Activated CD4-positive, alpha-beta T cell treated with anti-CD3 and anti-CD28 coated beads for 36 hours (primary cell): ENCODE data around the gene RARRES2. TPM values are rescaled to one million over a fixed set of nuclear protein-coding genes. Genes with fewer than 3 reads are reported as not detected.
A peak's percentile ranks its signal among the peaks of the same experiment; 100 is the strongest.

Experiments used
- ATAC-seq: fragments of 200-7000 bp; cut with Tn5 transposase; one replicate; pipeline ENCODE4 v1.10.0; 2021; ENCODE audit warnings: mild to moderate bottlenecking, moderate library complexity
- CTCF ChIA-PET: fragments of 350-600 bp; sonication (Branson Sonifier 250); formaldehyde crosslinking; loops from one replicate; lab custom pipeline; 2021; ENCODE audit warnings: antibody characterized with exemption; lab: Charles Lee
- POLR2A ChIA-PET: fragments of 350-600 bp; sonication (Branson Sonifier 250); formaldehyde crosslinking; loops from one replicate; lab custom pipeline; 2021; ENCODE audit warnings: antibody characterized with exemption, inconsistent platforms; lab: Charles Lee
- DNase-seq: peaks from one replicate; pipeline ENCODE4 v3.0.0-alpha.2; 2020
- H3K27ac Mint-ChIP-seq: one replicate; pipeline ENCODE4 v1.8.0; 2021; ENCODE audit warnings: mixed read lengths
- H3K27me3 Mint-ChIP-seq: one replicate; pipeline ENCODE4 v1.8.0; 2021; ENCODE audit warnings: mixed read lengths
- H3K36me3 Mint-ChIP-seq: one replicate; pipeline ENCODE4 v1.8.0; 2021; ENCODE audit warnings: low read depth, mixed read lengths
- H3K4me1 Mint-ChIP-seq: one replicate; pipeline ENCODE4 v1.8.0; 2021; ENCODE audit warnings: mixed read lengths
- H3K4me3 Mint-ChIP-seq: one replicate; pipeline ENCODE4 v1.8.0; 2021; ENCODE audit warnings: mild to moderate bottlenecking, moderate library complexity, mixed read lengths
- H3K9me3 Mint-ChIP-seq: one replicate; pipeline ENCODE4 v1.8.0; 2021; ENCODE audit warnings: low read depth, mixed read lengths
- intact Hi-C, 2 experiments: fragments of 100-400 bp; cut with DNase I in 1 of 2; cut with micrococcal nuclease in 1 of 2; formaldehyde crosslinking; loops; one replicate each; pipeline versions ENCODE4 v1.14.2 to v1.15.1; 2022 to 2024; cut with DNase I, micrococcal nuclease
- total RNA-seq, 2 experiments: library from RNA; stranded (reverse); gene quantifications; one replicate each; pipeline ENCODE4 v1.2.3, GENCODE V29; 2021

RARRES2 gene
- total RNA-seq, 2 experiments from 2014 or later = not detected

- DNase-seq (no peak), ATAC-seq (no peak)
- intact Hi-C loops = no loop called here
- Mint-ChIP-seq H3K27ac (no peak overlapping the region), H3K4me3 (no peak overlapping the region), H3K4me1 (peaks cover 28% of the 10 kb centered on the region), H3K27me3 (no peaks in the 10 kb centered on the region), H3K36me3 (peaks cover 2% of the 10 kb centered on the region), H3K9me3 (no peaks in the 10 kb centered on the region)
- ChIA-PET CTCF (no interaction called here), POLR2A (no interaction called here)
Observed at GRCh38 chr7:150382123-150382843, 40.9 kb upstream of the RARRES2 start.

- intact Hi-C loops = no loop called here
- DNase-seq = no peak
- ChIA-PET CTCF (no interaction called here), POLR2A (no interaction called here)
- no peak for ATAC-seq
- Mint-ChIP-seq H3K27me3 (no peaks in the 10 kb centered on the region), H3K27ac (no peak overlapping the region), H3K9me3 (no peaks in the 10 kb centered on the region), H3K4me1 (peaks cover 33% of the 10 kb centered on the region), H3K4me3 (no peak overlapping the region), H3K36me3 (peaks cover 1% of the 10 kb centered on the region)
Observed at GRCh38 chr7:150381785-150382122, 40.3 kb upstream of the RARRES2 start.

GRCh38 chr7:150381096-150381495 lies 39.7 kb upstream of the RARRES2 start:
- Mint-ChIP-seq H3K27me3 (no peaks in the 10 kb centered on the region), H3K27ac (no peak overlapping the region), H3K9me3 (no peaks in the 10 kb centered on the region), H3K4me1 (peaks cover 39% of the 10 kb centered on the region), H3K4me3 (no peak overlapping the region), H3K36me3 (no peaks in the 10 kb centered on the region)
- intact Hi-C loops = no loop called here
- CTCF ChIA-PET = interaction anchor here (0.7 kb wide), 2 partner anchors 40 to 568 kb away, joined by 3 to 4 read pairs; no protein-coding TSS in a partner anchor
- DNase-seq = no peak
- no peak for ATAC-seq
- POLR2A ChIA-PET = no interaction called here

DNA sequence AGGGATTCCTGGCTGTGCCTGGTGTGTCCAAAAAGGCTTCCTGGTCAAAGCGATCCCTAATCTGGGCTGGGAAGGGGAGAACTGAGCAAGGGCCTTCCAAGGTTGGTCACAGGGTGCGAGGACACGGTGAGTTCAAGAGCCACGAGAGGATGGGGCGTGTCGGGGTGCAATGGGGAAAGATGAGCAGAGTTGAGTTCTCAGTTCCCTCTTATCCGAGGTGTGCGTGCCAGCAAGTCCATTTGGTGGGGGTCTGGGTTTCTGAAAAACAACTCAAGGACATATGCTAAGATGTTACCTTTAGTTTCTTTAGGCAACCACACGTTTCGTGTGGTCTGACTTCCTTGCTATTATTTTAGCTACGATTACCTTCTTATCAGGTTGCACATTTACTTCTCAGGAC lies 39.0 kb upstream of the RARRES2 start:
- peak overlapping the region; percentile 81 for H3K4me3 Mint-ChIP-seq
- H3K27ac Mint-ChIP-seq = no peak overlapping the region
- no peaks in the 10 kb centered on the region for H3K27me3 Mint-ChIP-seq
- H3K9me3 Mint-ChIP-seq = no peaks in the 10 kb centered on the region
- peaks cover 3% of the 10 kb centered on the region for H3K36me3 Mint-ChIP-seq
- DNase-seq (no peak), ATAC-seq (no peak)
- H3K4me1 Mint-ChIP-seq = peaks cover 45% of the 10 kb centered on the region
- intact Hi-C loops = no loop called here
- ChIA-PET CTCF (interaction anchor here (0.7 to 1.3 kb wide), 3 partner anchors 25 to 567 kb away, joined by 3 to 4 read pairs (median 4); a partner anchor contains a TSS), POLR2A (no interaction called here)

DNA sequence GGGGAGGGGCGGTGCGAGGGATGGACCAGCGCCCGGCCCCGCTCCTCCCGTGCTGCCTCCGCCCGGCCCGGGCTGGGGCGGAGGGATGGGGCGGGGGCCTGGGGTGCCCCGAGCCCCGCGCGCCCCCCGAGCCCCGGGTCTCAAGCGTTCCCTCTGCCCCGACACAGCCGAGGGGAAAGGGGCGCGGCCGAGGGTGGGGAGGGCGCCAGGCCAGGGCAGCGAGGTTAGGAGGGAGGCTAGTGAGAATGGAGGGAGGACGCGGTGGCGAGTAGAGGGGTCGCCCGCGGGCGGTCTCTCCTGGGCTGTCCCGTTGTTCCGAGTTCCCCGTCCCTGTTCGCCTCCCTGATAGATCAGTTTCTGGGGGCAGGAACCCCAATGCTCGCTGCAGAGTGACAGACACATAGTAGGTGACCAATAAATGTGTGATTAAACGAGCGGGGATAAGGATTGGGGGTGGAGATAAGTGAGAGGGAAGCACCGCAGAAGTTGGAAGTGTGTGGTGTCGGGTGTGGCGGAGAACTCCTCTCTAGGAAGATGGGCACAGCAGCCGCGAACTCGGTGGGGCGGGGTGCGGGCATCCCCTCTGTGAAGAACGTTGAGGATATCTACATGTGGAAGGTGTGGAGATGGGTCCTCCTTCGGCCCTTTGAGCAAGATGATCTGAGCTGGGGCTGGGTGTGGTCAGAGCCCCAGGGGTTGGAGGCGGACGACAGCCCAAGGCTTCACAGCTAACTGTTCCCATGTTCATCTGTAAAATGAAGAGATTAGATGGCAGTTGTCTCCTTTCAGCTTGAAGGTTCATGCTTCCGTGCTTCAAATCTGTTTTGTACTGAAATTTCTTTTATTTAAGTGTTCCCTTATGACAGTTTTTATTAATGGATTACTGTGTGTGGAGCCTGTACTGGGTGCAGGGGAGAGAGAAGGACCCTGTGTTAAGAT lies 38.3 kb upstream of the RARRES2 start:
- ChIA-PET CTCF (interaction anchor here (0.6 to 1.3 kb wide), 2 partner anchors 26 to 920 kb away, joined by 4 to 5 read pairs; a partner anchor contains a TSS), POLR2A (no interaction called here)
- Mint-ChIP-seq H3K27me3 (no peaks in the 10 kb centered on the region), H3K9me3 (no peaks in the 10 kb centered on the region), H3K36me3 (peaks cover 5% of the 10 kb centered on the region), H3K4me3 (peak overlapping the region; percentile 81), H3K27ac (peak overlapping the region; percentile 63), H3K4me1 (peaks cover 49% of the 10 kb centered on the region)
- ATAC-seq = no peak
- intact Hi-C loops = loop anchor here (1.0 to 10.0 kb wide), 15 partner anchors 10 to 1132 kb away; partner anchors contain the start of genes ACTR3C (in 2 of the 2), LRRC61 (in 2 of the 2), ABCF2 (in 1 of the 2) and ATP6V0E2 (in 1 of the 2)
- peak; percentile 44 for DNase-seq

DNA sequence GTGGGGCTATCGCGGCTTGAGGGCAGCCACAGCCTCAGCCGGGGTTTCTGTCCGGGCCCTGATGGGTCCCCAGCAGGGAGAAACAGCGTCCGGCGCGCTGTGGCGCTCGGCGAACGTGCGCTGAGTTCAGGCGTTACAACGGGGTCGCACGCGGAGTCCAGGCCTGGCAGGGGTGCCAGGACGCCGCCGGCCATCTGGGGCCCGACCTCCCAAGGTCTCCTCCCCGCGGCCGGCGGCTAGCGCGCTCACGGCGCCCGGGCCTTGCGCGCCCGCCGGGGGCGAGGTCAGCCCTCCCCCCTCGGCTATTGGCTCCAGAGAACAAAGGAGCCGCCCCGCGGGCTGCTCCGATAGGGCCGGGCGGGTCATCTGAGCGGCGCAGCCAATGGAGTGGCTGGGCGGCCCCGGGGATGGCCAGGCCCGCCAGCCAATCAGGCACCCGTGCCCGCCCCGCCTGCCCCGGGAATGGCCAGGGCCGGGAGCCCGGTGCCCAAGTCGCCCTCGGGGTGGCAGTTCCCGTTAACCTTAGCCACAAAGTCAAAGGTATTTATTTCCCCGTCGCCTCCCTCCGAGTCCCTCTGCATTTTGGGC lies 37.5 kb upstream of the RARRES2 start, which contains the start of gene ZNF775:
ZNF775 (plus strand) TSS at position 478 of the 588 bp plus-strand sequence. CDS start 9,141 bp downstream, outside the sequence.
- POLR2A ChIA-PET = no interaction called here
- H3K9me3 Mint-ChIP-seq = no peaks in the 10 kb centered on the region
- H3K36me3 Mint-ChIP-seq = peaks cover 5% of the 10 kb centered on the region
- H3K27me3 Mint-ChIP-seq = no peaks in the 10 kb centered on the region
- CTCF ChIA-PET = interaction anchor here (0.8 to 1.7 kb wide), 3 partner anchors 24 to 27 kb away, joined by 3 to 4 read pairs (median 3); a partner anchor contains a TSS
- H3K4me3 Mint-ChIP-seq = peak within 1 kb of the TSS; percentile 81
- peaks cover 53% of the 10 kb centered on the region for H3K4me1 Mint-ChIP-seq
- H3K27ac Mint-ChIP-seq = peak within 1 kb of the TSS; percentile 63
- DNase-seq (peak; percentile 96), ATAC-seq (peak; percentile 98)
- intact Hi-C loops = loop anchor here (1.0 to 10.0 kb wide), 15 partner anchors 10 to 1132 kb away; partner anchors contain the start of genes ACTR3C (in 2 of the 2), LRRC61 (in 2 of the 2), ABCF2 (in 1 of the 2) and ATP6V0E2 (in 1 of the 2)

- no peak for ATAC-seq
- Mint-ChIP-seq H3K36me3 (peaks cover 10% of the 10 kb centered on the region), H3K27ac (peak overlapping the region; percentile 58), H3K9me3 (no peaks in the 10 kb centered on the region), H3K27me3 (no peaks in the 10 kb centered on the region), H3K4me1 (peaks cover 58% of the 10 kb centered on the region), H3K4me3 (peak overlapping the region; percentile 70)
- intact Hi-C loops = loop anchor here (2.0 to 10.0 kb wide), 7 partner anchors 56 to 1131 kb away; partner anchors contain the start of genes ACTR3C (in 1 of the 2), ATP6V0E2 (in 1 of the 2), CDK5 (in 1 of the 2) and FASTK (in 1 of the 2)
- peak; percentile 62 for DNase-seq
- CTCF ChIA-PET = interaction anchor here (0.6 to 1.7 kb wide), 8 partner anchors 9 to 183 kb away, joined by 3 to 7 read pairs (median 3); partner anchors contain the start of gene REPIN1
- POLR2A ChIA-PET = interaction anchor here (1.0 kb wide), 1 partner anchor 9 kb away, joined by 5 read pairs; no protein-coding TSS in a partner anchor
Observed at GRCh38 chr7:150378115-150378852, 36.9 kb upstream of the RARRES2 start.

DNA sequence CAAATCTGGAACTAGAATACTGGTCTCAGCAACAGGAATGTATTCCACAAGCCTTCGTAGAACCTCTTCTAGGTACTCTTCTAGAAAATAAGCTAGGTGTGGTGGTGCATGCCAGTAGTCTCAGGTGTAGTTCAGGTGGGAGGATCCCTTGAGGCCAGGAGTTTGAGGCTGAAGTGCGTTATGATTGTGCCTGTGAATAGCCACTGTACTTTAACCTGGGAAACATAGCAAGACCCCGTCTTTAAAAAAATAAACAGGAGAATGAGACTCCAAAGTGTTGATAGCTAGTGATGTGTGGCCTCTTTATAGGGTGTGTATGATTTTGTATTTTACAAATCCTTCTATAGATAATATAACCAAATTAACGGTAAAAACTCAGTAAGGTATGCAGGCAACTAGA lies 36.2 kb upstream of the RARRES2 start:
- Mint-ChIP-seq H3K4me1 (peaks cover 58% of the 10 kb centered on the region), H3K9me3 (no peaks in the 10 kb centered on the region), H3K36me3 (peaks cover 15% of the 10 kb centered on the region), H3K27ac (no peak overlapping the region), H3K27me3 (no peaks in the 10 kb centered on the region), H3K4me3 (peak overlapping the region; percentile 70)
- POLR2A ChIA-PET = interaction anchor here (1.0 kb wide), 1 partner anchor 8 kb away, joined by 5 read pairs; no protein-coding TSS in a partner anchor
- DNase-seq (no peak), ATAC-seq (no peak)
- intact Hi-C loops = loop anchor here (2.0 to 10.0 kb wide), 7 partner anchors 55 to 1130 kb away; partner anchors contain the start of genes ACTR3C (in 1 of the 2), ATP6V0E2 (in 1 of the 2), CDK5 (in 1 of the 2) and FASTK (in 1 of the 2)
- CTCF ChIA-PET = interaction anchor here (0.6 to 1.7 kb wide), 7 partner anchors 8 to 184 kb away, joined by 3 to 7 read pairs (median 3); partner anchors contain the start of gene REPIN1

DNA sequence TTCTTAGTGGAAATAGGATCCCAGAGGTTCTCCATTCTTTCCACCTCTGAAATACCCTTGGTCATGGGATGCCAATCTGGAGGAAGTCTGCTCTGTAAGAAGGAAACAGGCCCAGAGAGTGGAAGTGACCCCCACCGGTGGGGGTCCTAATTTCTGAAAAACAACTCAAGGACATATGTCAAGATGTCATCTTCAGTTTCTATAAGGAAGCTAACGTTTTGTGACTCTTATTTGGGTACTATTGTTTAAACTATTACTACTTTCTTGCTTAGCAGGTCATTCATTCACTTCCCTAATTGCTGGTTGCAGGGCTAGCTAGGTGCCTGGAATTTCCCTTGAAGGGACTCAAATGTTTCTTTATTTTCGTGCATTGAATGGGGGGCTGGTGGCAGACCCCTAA lies 35.8 kb upstream of the RARRES2 start:
- Mint-ChIP-seq H3K9me3 (no peaks in the 10 kb centered on the region), H3K36me3 (peaks cover 18% of the 10 kb centered on the region), H3K27me3 (no peaks in the 10 kb centered on the region), H3K27ac (peak overlapping the region; percentile 63), H3K4me1 (peaks cover 59% of the 10 kb centered on the region), H3K4me3 (no peak overlapping the region)
- intact Hi-C loops = loop anchor here (5.0 to 10.0 kb wide), 6 partner anchors 55 to 1130 kb away; partner anchors contain the start of genes ACTR3C (in 1 of the 2), CDK5 (in 1 of the 2), FASTK (in 1 of the 2) and LRRC61 (in 1 of the 2)
- DNase-seq (no peak), ATAC-seq (no peak)
- ChIA-PET POLR2A (no interaction called here), CTCF (interaction anchor here (1.1 to 1.7 kb wide), 3 partner anchors 28 to 184 kb away, joined by 3 to 7 read pairs (median 3); a partner anchor contains a TSS)
